WTC11 (cell line): ENCODE results near the gene PIGP. TPM values are rescaled to one million over a fixed set of nuclear protein-coding genes. Genes with fewer than 3 reads are reported as not detected.

Experiments
- ATAC-seq: fragments of 200-7000 bp; cut with Tn5 transposase; 2 replicates; pipeline ENCODE4 v1.10.0; 2021; ENCODE audit warnings: mild to moderate bottlenecking, moderate library complexity
- CTCF ChIA-PET: fragments of 300-600 bp; sonication (Branson Sonifier 250); formaldehyde crosslinking; loops from one replicate; lab custom pipeline; 2021; ENCODE audit warnings: antibody characterized with exemption; lab: Charles Lee
- POLR2A ChIA-PET: fragments of 350-600 bp; sonication (Branson Sonifier 250); formaldehyde crosslinking; loops from one replicate; lab custom pipeline; 2021; ENCODE audit warnings: antibody characterized with exemption; lab: Charles Lee
- DNase-seq: peaks from one replicate; pipeline ENCODE4 v3.0.0; 2021; ENCODE audit warnings: low spot score
- H3K27ac Mint-ChIP-seq: 2 replicates; pipeline ENCODE4 v1.8.0; 2021; ENCODE audit warnings: mixed read lengths
- H3K27me3 Mint-ChIP-seq: 2 replicates; pipeline ENCODE4 v1.8.0; 2021; ENCODE audit warnings: low read depth, mild to moderate bottlenecking, moderate library complexity, mixed read lengths
- H3K36me3 Mint-ChIP-seq: 2 replicates; pipeline ENCODE4 v1.8.0; 2021; ENCODE audit warnings: mixed read lengths
- H3K4me1 Mint-ChIP-seq: 2 replicates; pipeline ENCODE4 v1.8.0; 2022; ENCODE audit warnings: mixed read lengths
- H3K4me3 Mint-ChIP-seq: 2 replicates; pipeline ENCODE4 v1.8.0; 2021; ENCODE audit warnings: mild to moderate bottlenecking, moderate library complexity, mixed read lengths
- H3K9me3 Mint-ChIP-seq: 2 replicates; pipeline ENCODE4 v1.8.0; 2021; ENCODE audit warnings: mixed read lengths
- CREM ChIP-seq: sonication (generic); formaldehyde crosslinking; IDR thresholded peaks from 2 replicates; pipeline ENCODE4 v1.8.1; 2022; ENCODE audit warnings: mild to moderate bottlenecking, missing genetic modification reagents, moderate library complexity
- ELF4 ChIP-seq: sonication (generic); formaldehyde crosslinking; IDR thresholded peaks from 2 replicates; pipeline ENCODE4 v1.8.1; 2022; ENCODE audit warnings: low read depth, mild to moderate bottlenecking, moderate library complexity, missing genetic modification reagents
- FOXK1 ChIP-seq: sonication (generic); formaldehyde crosslinking; IDR thresholded peaks from 2 replicates; pipeline ENCODE4 v1.8.0; 2022; ENCODE audit warnings: mild to moderate bottlenecking, moderate library complexity, missing genetic modification reagents
- JAZF1 ChIP-seq: fragments of 250-450 bp; sonication (Bioruptor Pico); IDR thresholded peaks from 2 replicates; pipeline ENCODE4 v1.9.0; 2021; ENCODE audit warnings: moderate library complexity, mild to moderate bottlenecking, inconsistent platforms
- MXD4 ChIP-seq: fragments of 250-450 bp; sonication (Bioruptor Pico); IDR thresholded peaks from 2 replicates; pipeline ENCODE4 v1.8.0; 2021; ENCODE audit warnings: mild to moderate bottlenecking, moderate library complexity, borderline replicate concordance
- NR1H2 ChIP-seq: sonication (generic); formaldehyde crosslinking; IDR thresholded peaks from 2 replicates; pipeline ENCODE4 v1.9.0; 2021; ENCODE audit warnings: mild to moderate bottlenecking, moderate library complexity, missing genetic modification reagents
- SMAD3 ChIP-seq: sonication (generic); formaldehyde crosslinking; IDR thresholded peaks from 2 replicates; pipeline ENCODE4 v1.8.0; 2022; ENCODE audit warnings: missing genetic modification reagents, mild to moderate bottlenecking, borderline replicate concordance
- SMAD4 ChIP-seq: sonication (generic); formaldehyde crosslinking; IDR thresholded peaks from 2 replicates; pipeline ENCODE4 v1.8.0; 2022; ENCODE audit warnings: mild to moderate bottlenecking, missing genetic modification reagents
- SP1 ChIP-seq: sonication (generic); formaldehyde crosslinking; conservative IDR thresholded peaks from 2 replicates; pipeline ENCODE4 v1.8.1; 2022; ENCODE audit warnings: missing genetic modification reagents
- TEAD1 ChIP-seq: sonication (generic); formaldehyde crosslinking; IDR thresholded peaks from 2 replicates; pipeline ENCODE4 v1.8.0; 2022; ENCODE audit warnings: mild to moderate bottlenecking, missing genetic modification reagents
- ZBTB21 ChIP-seq: sonication (generic); formaldehyde crosslinking; IDR thresholded peaks from 2 replicates; pipeline ENCODE4 v1.8.1; 2023; ENCODE audit warnings: mild to moderate bottlenecking, missing genetic modification reagents, borderline replicate concordance
- ZNF423 ChIP-seq: fragments of 250-450 bp; sonication (Bioruptor Pico); IDR thresholded peaks from 2 replicates; pipeline ENCODE4 v2.1.2; 2022; ENCODE audit warnings: mild to moderate bottlenecking, moderate library complexity
- total RNA-seq: library from RNA; stranded (reverse); gene quantifications from 3 replicates; pipeline ENCODE4 v1.2.3, GENCODE V29; 2021
- TF ChIP-seq, protein P1 (sequence below): sonication (generic); formaldehyde crosslinking; IDR thresholded peaks from 2 replicates; pipeline ENCODE4 v1.8.1; 2023; ENCODE audit warnings: mild to moderate bottlenecking, missing genetic modification reagents, moderate library complexity
- TF ChIP-seq, protein P2 (sequence below): sonication (generic); formaldehyde crosslinking; IDR thresholded peaks from 2 replicates; pipeline ENCODE4 v1.8.1; 2023; ENCODE audit warnings: mild to moderate bottlenecking, missing genetic modification reagents
- TF ChIP-seq, protein P3 (sequence below): sonication (generic); formaldehyde crosslinking; IDR thresholded peaks from 2 replicates; pipeline ENCODE4 v1.8.0; 2023; ENCODE audit warnings: missing genetic modification reagents, mild to moderate bottlenecking, borderline replicate concordance
- TF ChIP-seq, protein P4 (sequence below): sonication (generic); formaldehyde crosslinking; IDR thresholded peaks from 2 replicates; pipeline ENCODE4 v1.8.0; 2022; ENCODE audit warnings: mild to moderate bottlenecking, missing genetic modification reagents
- TF ChIP-seq, protein P5 (sequence below): fragments of 250-450 bp; sonication (Bioruptor Pico); IDR thresholded peaks from 2 replicates; pipeline ENCODE4 v1.9.0; 2021; ENCODE audit warnings: moderate library complexity, mild to moderate bottlenecking, inconsistent platforms, borderline replicate concordance
- TF ChIP-seq, protein P6 (sequence below): fragments of 250-450 bp; sonication (Bioruptor Pico); IDR thresholded peaks from 2 replicates; pipeline ENCODE4 v1.9.0; 2021; ENCODE audit warnings: mild to moderate bottlenecking, borderline replicate concordance

The PIGP gene
- total RNA-seq, 1 experiment from 2014 or later, result 10.9 TPM

DNA sequence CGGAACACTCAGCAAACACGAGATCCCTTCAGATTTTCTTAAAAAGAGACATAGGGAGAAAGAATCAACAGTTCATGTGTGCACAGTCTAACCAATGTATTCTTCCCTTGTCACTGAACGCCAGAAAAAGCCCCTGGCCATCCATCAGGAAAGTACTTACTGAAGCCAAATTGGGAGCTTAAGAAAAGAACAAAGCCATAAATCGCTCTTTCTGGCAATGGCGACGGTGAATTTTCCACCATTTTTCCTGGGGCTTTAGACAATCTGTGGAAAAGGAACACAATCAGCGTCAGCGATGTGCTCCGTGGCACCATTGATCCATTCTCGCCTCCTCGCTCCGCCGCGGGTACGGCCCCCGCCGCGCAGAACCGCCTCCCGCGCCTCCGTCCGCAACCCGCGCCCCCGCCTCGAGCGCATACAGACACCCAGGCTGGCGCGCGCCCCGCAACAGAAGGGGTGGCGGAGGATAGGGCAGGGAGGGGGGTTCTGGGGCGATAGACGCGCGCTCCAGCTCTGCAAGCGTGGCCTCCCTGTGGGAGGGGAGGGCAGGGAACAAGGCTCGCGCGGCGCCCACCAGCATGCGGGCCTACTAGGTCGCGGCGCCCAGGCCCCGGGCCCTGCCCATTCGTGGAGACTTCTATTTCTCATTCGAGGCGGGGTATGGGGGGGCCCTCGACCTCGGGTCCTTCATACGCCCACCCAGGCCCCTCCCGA, 440 bp downstream of the PIGP start:
- ATAC-seq, result peak; percentile 47
- Mint-ChIP-seq H3K36me3 (peaks cover 14% of the 10 kb centered on the region), H3K4me1 (peaks cover 17% of the 10 kb centered on the region), H3K27me3 (peaks cover 44% of the 10 kb centered on the region), H3K4me3 (peak overlapping the region; percentile 62), H3K9me3 (peaks cover 5% of the 10 kb centered on the region), H3K27ac (no peak overlapping the region)
- CTCF ChIA-PET, result no interaction called here
- TF ChIP-seq, protein P1, sequence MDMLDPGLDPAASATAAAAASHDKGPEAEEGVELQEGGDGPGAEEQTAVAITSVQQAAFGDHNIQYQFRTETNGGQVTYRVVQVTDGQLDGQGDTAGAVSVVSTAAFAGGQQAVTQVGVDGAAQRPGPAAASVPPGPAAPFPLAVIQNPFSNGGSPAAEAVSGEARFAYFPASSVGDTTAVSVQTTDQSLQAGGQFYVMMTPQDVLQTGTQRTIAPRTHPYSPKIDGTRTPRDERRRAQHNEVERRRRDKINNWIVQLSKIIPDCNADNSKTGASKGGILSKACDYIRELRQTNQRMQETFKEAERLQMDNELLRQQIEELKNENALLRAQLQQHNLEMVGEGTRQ, result no peak
- TF ChIP-seq TEAD1 (CRISPR knock-in tag), result 0 out of 2 replicates have a peak, but pooled peaks have one; percentile 16
- TF ChIP-seq, protein P2, sequence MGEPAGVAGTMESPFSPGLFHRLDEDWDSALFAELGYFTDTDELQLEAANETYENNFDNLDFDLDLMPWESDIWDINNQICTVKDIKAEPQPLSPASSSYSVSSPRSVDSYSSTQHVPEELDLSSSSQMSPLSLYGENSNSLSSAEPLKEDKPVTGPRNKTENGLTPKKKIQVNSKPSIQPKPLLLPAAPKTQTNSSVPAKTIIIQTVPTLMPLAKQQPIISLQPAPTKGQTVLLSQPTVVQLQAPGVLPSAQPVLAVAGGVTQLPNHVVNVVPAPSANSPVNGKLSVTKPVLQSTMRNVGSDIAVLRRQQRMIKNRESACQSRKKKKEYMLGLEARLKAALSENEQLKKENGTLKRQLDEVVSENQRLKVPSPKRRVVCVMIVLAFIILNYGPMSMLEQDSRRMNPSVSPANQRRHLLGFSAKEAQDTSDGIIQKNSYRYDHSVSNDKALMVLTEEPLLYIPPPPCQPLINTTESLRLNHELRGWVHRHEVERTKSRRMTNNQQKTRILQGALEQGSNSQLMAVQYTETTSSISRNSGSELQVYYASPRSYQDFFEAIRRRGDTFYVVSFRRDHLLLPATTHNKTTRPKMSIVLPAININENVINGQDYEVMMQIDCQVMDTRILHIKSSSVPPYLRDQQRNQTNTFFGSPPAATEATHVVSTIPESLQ (CRISPR knock-in tag), result no peak
- TF ChIP-seq, protein P3, sequence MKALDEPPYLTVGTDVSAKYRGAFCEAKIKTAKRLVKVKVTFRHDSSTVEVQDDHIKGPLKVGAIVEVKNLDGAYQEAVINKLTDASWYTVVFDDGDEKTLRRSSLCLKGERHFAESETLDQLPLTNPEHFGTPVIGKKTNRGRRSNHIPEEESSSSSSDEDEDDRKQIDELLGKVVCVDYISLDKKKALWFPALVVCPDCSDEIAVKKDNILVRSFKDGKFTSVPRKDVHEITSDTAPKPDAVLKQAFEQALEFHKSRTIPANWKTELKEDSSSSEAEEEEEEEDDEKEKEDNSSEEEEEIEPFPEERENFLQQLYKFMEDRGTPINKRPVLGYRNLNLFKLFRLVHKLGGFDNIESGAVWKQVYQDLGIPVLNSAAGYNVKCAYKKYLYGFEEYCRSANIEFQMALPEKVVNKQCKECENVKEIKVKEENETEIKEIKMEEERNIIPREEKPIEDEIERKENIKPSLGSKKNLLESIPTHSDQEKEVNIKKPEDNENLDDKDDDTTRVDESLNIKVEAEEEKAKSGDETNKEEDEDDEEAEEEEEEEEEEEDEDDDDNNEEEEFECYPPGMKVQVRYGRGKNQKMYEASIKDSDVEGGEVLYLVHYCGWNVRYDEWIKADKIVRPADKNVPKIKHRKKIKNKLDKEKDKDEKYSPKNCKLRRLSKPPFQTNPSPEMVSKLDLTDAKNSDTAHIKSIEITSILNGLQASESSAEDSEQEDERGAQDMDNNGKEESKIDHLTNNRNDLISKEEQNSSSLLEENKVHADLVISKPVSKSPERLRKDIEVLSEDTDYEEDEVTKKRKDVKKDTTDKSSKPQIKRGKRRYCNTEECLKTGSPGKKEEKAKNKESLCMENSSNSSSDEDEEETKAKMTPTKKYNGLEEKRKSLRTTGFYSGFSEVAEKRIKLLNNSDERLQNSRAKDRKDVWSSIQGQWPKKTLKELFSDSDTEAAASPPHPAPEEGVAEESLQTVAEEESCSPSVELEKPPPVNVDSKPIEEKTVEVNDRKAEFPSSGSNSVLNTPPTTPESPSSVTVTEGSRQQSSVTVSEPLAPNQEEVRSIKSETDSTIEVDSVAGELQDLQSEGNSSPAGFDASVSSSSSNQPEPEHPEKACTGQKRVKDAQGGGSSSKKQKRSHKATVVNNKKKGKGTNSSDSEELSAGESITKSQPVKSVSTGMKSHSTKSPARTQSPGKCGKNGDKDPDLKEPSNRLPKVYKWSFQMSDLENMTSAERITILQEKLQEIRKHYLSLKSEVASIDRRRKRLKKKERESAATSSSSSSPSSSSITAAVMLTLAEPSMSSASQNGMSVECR (CRISPR knock-in tag), result peak; percentile 68; the same call in 1 of the 2 replicates
- 0 out of 2 replicates have a peak, but pooled peaks have one; percentile 23 for TF ChIP-seq FOXK1 (CRISPR knock-in tag)
- TF ChIP-seq SMAD3 (CRISPR knock-in tag), result peak; percentile 31; the same call in 1 of the 2 replicates
- POLR2A ChIA-PET, result interaction anchor here (0.5 to 0.6 kb wide), 2 partner anchors 67 to 115 kb away, joined by 3 read pairs; no protein-coding TSS in a partner anchor
- peak; percentile 56 for DNase-seq

DNA sequence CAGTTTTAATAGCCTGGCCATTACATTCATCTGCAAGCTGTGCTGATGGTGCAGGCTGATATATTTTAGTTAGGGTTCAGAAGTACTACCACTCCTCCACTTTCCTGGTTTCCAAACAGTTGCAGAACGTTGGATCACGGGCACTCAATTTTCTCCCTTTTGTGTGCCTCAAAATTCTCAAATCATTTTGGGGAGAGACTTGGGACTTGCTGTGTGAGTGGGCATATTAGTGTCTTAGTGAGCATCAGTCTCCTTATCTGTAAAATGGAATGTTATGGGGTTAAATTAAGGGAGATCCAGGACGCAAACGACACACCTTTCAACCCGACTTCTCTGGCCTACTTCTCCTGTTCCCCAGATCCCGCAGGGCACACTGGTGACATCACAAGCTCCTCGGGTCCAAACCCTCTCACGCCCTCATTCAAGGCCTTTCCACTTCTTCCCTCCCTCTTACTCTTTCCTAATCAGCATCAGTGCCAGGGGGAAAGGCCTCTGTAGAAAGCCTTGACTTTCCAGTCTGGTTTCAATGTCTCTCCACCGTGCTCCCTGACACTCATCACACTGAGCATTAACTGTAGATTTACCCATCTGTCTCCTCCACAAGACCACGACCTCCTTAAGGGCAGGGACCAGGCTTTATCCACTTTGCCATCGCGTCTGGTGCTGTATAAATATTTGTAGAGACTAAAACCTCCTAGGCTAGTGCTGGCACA, 1.2 kb downstream of the PIGP start:
- peaks cover 17% of the 10 kb centered on the region for H3K4me1 Mint-ChIP-seq
- DNase-seq, result no peak
- POLR2A ChIA-PET, result no interaction called here
- no peak for TF ChIP-seq ZBTB21 (CRISPR knock-in tag)
- TF ChIP-seq SP1 (CRISPR knock-in tag), result no peak
- no peak for TF ChIP-seq MXD4 (CRISPR knock-in tag)
- no peak for TF ChIP-seq SMAD4
- TF ChIP-seq, protein P4, sequence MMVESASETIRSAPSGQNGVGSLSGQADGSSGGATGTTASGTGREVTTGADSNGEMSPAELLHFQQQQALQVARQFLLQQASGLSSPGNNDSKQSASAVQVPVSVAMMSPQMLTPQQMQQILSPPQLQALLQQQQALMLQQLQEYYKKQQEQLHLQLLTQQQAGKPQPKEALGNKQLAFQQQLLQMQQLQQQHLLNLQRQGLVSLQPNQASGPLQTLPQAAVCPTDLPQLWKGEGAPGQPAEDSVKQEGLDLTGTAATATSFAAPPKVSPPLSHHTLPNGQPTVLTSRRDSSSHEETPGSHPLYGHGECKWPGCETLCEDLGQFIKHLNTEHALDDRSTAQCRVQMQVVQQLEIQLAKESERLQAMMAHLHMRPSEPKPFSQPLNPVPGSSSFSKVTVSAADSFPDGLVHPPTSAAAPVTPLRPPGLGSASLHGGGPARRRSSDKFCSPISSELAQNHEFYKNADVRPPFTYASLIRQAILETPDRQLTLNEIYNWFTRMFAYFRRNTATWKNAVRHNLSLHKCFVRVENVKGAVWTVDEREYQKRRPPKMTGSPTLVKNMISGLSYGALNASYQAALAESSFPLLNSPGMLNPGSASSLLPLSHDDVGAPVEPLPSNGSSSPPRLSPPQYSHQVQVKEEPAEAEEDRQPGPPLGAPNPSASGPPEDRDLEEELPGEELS, result no peak
- no peak for TF ChIP-seq NR1H2 (CRISPR knock-in tag)
- TF ChIP-seq, protein P5, sequence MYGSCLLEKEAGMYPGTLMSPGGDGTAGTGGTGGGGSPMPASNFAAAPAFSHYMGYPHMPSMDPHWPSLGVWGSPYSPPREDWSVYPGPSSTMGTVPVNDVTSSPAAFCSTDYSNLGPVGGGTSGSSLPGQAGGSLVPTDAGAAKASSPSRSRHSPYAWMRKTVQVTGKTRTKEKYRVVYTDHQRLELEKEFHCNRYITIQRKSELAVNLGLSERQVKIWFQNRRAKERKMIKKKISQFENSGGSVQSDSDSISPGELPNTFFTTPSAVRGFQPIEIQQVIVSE (CRISPR knock-in tag), result no peak
- no peak for TF ChIP-seq JAZF1 (CRISPR knock-in tag)
- no peak for TF ChIP-seq CREM (CRISPR knock-in tag)
- TF ChIP-seq, protein P6, sequence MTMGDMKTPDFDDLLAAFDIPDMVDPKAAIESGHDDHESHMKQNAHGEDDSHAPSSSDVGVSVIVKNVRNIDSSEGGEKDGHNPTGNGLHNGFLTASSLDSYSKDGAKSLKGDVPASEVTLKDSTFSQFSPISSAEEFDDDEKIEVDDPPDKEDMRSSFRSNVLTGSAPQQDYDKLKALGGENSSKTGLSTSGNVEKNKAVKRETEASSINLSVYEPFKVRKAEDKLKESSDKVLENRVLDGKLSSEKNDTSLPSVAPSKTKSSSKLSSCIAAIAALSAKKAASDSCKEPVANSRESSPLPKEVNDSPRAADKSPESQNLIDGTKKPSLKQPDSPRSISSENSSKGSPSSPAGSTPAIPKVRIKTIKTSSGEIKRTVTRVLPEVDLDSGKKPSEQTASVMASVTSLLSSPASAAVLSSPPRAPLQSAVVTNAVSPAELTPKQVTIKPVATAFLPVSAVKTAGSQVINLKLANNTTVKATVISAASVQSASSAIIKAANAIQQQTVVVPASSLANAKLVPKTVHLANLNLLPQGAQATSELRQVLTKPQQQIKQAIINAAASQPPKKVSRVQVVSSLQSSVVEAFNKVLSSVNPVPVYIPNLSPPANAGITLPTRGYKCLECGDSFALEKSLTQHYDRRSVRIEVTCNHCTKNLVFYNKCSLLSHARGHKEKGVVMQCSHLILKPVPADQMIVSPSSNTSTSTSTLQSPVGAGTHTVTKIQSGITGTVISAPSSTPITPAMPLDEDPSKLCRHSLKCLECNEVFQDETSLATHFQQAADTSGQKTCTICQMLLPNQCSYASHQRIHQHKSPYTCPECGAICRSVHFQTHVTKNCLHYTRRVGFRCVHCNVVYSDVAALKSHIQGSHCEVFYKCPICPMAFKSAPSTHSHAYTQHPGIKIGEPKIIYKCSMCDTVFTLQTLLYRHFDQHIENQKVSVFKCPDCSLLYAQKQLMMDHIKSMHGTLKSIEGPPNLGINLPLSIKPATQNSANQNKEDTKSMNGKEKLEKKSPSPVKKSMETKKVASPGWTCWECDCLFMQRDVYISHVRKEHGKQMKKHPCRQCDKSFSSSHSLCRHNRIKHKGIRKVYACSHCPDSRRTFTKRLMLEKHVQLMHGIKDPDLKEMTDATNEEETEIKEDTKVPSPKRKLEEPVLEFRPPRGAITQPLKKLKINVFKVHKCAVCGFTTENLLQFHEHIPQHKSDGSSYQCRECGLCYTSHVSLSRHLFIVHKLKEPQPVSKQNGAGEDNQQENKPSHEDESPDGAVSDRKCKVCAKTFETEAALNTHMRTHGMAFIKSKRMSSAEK (CRISPR knock-in tag), result no peak
- TF ChIP-seq ELF4 (CRISPR knock-in tag), result no peak
- no peak for TF ChIP-seq ZNF423 (CRISPR knock-in tag)

More for the DNA sequence above, 1.2 kb downstream of the PIGP start:
- H3K27me3 Mint-ChIP-seq, result peaks cover 43% of the 10 kb centered on the region
- H3K27ac Mint-ChIP-seq, result peak overlapping the region; percentile 9; the same call in 1 of the 2 replicates
- CTCF ChIA-PET, result interaction anchor here (1.2 kb wide), 1 partner anchor 8 kb away, joined by 10 read pairs; no protein-coding TSS in a partner anchor
- H3K9me3 Mint-ChIP-seq, result peaks cover 5% of the 10 kb centered on the region
- ATAC-seq, result no peak
- peak overlapping the region; percentile 62 for H3K4me3 Mint-ChIP-seq
- H3K36me3 Mint-ChIP-seq, result peaks cover 14% of the 10 kb centered on the region
